HG03060 (cell line): ENCODE data around the gene NBEAL1.
A peak's percentile ranks its signal among the peaks of the same experiment; 100 is the strongest.
"Not testable (repeated sequence)": the region's sequence is repeated elsewhere in the genome, so short reads cannot be mapped to it uniquely, and the experiment has no call there.

Experiments used
- ATAC-seq: cut with Tn5 transposase; IDR thresholded peaks from one replicate; pipeline ENCODE4 v1.9.1; 2021; ENCODE audit warnings: low read depth, moderate number of reproducible peaks; ENCODE audit not compliant: unreplicated experiment

Gene NBEAL1

DNA sequence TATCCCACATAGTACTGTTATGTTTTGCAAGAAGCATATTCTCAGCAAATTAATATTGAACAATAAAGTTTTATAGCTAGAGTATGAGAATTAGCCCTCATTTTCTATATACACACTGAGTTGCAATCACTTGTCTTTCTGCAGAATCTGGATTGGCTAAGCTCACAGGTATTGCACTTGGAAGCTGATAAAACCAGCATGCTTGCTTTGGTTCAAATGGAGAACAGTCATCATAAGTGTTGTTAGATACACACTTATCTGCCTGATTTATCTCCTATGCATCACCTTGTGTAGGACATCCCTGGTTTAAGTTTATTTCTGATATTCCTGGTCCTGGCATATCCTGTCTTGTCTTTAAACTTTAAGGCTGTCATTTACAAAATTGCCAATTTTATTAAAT, 186.2 kb downstream of the NBEAL1 start:
- no peak for ATAC-seq

DNA sequence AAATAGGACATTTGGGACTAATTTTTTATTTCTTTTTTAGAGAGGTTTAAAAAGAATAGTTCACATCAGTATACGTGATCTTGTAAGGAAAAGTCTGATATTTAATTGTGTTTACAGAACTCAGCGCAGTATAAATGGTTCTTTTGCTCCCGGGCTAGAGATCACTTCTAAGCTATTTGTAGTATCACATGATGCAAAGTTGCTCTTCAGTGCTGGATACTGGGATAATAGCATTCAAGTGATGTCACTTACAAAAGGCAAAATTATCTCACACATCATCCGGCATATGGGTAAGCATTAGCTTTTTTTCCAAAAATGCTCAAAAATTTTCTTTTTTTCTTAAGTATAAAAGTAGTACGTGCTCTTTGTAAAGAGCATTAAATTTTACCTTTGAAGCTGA, 186.8 kb downstream of the NBEAL1 start:
- ATAC-seq: no peak

DNA sequence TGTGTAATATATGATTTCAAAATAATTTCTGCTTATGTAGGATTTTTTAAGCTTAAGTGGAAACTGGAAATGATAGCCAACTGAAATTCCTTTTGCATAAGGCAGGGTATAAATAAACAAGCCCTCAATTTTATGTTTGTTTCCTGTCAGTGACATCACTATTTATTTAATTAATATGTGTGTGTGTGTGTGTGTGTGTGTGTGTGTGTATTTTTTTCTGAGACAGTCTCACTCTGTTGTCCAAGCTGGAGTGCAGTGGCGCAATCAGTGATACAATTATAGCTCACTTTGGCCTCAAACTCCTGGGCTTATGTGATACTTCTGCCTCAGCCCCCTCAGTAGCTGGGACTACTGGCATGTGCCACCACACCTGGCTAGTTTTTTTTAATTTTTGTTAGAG, 194.9 kb downstream of the NBEAL1 start:
- no peak for ATAC-seq

DNA sequence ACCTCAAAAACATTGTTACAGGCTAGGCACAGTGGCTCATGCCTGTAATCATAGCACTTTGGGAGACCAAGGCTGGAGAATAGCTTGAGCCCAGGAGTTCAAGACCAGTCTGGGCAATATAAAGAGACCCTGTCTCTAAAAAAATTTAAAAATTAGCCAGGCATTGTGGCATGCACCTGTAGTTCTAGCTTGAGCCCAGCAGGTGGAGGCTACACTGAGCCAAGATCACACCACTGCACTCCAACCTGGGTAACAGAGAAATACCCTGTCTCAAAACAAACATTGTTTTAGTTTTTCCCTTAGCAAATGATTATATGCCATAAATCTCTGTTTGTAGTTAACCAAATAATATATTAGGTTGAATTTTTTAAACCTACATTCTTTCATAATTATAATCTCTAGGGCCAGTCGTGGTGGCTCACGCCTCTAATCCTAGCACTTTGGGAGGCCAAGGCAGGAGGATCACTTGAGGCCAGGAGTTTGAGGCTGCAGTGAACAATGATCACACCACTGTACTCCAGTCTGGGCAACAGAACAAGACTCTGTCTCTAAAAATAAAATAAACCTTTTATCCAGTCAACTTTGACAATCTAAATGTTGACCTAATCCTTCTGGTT, 210.9 kb downstream of the NBEAL1 start:
- no peak for ATAC-seq

DNA sequence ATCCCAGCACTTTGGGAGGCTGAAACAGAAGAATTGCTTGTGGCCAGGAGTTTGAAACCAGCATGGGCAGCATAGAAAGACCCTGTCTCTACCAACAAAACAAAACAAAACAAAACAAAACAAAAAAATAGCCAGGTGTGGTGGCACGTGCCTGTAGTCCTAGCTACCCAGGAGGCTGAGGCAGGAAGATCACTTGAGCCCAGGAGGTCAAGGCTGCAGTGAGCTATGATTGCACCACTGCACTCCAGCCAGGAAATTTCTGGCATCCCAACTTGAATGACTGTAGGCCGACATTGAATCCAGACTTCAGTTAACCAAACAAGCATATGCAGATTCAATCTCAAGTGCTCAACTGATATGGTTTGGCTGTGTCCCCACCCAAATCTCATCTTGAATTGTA, 215.0 kb downstream of the NBEAL1 start:
- not testable (repeated sequence) for ATAC-seq

DNA sequence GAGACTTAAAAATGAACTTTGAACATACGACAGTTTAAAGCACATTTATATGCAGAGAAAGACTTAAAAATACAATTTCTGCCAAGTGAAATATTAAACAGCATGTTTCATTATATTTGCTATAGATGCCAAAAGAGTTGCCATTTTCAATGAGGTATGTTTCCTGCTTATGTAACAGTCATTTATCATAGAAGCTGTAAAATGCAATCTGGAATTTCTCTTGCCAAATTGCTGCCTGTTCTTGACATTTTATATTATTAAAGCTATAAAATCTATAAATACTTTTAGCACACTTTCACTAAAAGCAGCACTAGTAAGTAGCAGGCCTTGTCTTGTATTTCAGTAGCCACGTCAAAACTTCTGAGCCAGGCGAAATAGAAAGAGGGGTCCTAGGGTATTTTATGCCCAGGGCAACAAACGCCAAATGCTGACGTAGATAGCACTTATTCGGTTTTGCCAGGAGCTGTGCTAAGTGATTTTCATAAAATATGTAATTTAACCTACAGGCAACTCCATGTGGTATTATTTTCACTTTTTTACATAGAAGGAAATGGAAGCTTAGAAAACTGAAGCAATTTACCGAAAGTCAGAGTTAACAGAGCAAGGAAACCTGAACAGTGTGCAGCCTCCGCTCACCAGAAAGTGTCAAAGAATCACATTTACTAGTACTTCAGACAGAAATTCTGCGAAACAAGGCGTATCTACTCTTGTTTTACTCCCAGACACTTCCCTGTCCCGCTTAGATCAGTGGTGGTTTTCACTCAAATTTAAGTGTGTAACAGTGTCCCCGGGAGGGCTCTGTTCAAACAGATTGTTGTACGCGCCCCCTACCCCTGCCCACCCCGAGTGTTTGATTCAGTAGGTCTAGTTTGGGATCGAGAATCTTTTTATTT, 222.9 kb downstream of the NBEAL1 start:
- no peak for ATAC-seq

DNA sequence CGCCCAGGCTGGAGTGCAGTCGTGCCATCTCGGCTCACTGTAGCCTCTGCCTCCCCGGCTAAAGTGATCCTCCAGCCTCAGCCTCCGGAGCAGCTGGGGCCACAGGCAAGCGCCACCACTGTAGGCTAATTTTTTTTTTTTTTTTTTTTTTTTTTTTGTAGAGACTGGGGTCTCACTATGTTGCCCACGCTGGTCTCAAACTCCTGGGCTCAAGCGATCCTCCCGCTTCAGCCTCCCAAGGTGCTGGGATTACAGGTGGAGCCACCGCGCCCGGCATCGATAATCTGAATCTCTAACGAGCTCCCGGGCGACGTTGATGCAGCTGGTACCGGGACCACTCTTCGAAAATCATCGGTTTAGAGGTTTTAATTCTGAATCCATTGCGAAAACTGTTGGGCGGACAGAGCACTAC, 223.6 kb downstream of the NBEAL1 start:
- no peak for ATAC-seq

DNA sequence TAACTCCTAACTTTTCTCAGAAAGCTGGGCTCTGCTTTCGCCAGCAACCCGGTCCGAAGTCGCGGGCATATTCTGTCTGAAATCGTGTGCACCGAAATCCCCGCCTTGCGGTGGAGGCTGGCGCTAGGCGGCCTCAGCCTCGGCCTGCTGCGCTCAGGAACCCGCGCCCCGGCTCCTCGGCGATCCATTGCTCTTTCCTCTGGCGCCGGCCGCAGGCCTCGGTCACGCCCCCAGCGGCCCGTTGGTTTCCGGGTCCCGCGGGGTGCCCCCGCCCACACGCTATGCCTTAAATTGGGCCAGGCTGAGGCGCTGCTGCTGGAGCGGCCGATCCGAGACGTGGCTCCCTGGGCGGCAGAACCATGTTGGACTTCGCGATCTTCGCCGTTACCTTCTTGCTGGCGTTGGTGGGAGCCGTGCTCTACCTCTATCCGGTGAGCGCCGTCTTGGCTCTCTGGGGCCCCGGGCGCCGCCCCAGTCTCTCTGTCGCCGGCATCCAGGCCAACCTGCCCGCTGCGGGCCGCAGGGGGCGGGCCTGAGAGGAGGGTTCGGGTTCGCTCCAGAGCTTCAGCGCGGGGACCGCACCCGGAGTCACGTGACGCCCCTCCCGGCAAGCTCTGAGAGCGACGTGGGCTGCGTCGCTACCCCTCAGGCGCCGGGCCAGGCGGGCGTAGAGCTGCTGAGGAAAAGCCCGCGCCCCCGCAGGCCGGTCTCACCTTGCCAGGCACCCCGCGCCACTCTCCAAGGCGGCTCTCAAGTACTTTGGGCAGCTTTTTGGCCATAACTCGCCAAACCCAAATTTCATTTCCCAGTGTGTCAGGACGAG, 224.2 kb downstream of the NBEAL1 start, which contains the start of gene CYP20A1:
Gene CYP20A1 (plus strand): TSS at position 315 of the 823 bp plus-strand sequence. CDS start 45 bp downstream, at position 360.
- ATAC-seq: peak; percentile 66

DNA sequence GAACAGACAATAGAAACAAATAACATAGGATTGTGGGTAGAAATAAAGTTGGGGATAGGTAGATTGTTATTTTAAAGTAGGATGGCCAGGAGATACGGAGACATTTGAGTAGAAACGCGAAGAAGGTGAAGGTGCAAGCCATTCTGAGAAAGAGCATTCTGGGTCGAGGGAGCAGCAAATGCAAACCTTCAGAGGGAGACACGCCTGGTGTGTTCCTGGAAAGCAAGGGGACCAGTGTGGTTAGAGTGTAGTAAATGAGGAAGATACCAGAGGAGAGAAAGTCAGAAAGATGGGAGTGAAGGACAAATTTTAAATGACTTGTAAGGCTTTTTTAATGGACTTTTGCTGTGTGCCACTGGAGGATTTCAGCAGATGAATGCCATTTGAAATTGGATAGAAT, 225.8 kb downstream of the NBEAL1 start:
- ATAC-seq: no peak

DNA sequence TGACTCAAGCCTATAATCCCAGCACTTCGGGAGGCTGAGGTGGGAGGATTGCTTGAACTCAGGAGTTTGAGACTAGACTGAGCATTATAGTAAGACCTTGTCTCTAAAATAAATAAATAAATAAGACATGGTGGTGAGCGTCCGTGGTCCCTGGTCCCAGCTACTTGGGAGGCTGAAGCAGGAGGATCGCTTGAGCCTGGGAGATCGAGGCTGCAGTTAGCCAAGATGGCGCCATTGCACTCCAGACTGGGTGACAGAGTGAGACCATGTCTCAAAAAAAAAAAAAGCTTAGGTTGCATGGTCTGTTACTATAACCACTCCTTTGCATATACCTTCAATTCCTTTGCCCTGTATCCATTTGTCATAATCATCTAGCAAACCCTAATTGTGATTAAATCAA, 227.8 kb downstream of the NBEAL1 start:
- ATAC-seq: no peak

DNA sequence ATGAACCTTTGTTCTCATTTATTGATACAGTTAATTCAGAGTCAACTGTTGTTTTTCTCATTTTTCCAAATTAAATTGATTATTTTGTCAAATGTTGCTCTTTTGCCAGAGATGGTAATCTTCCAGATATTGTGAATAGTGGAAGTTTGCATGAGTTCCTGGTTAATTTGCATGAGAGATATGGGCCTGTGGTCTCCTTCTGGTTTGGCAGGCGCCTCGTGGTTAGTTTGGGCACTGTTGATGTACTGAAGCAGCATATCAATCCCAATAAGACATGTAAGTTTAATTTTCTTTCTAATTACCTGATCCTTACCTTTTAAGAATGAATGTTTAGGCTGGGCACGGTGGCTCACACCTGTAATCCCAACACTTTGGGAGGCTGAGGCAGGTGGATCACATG, 232.0 kb downstream of the NBEAL1 start:
- ATAC-seq: no peak

DNA sequence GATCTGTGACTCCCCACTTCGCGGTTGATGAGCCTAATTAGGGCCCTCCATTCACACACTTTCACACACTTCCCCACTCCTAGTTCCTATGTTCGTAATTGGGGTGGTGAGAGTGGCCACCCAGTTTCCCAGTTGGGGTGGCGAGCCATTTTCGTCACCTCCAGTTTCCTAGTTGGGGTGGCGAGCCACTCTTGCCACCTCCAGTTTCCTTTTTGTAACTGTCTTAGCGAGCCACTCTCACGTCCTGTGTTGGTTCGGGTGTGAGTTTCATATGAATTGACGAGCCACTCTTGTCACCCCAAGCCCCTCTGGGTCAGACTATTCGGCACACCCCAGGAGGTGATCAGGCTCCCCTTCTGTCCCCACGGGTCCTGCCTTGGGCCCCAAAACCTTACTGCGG, 238.1 kb downstream of the NBEAL1 start:
- ATAC-seq: no peak

DNA sequence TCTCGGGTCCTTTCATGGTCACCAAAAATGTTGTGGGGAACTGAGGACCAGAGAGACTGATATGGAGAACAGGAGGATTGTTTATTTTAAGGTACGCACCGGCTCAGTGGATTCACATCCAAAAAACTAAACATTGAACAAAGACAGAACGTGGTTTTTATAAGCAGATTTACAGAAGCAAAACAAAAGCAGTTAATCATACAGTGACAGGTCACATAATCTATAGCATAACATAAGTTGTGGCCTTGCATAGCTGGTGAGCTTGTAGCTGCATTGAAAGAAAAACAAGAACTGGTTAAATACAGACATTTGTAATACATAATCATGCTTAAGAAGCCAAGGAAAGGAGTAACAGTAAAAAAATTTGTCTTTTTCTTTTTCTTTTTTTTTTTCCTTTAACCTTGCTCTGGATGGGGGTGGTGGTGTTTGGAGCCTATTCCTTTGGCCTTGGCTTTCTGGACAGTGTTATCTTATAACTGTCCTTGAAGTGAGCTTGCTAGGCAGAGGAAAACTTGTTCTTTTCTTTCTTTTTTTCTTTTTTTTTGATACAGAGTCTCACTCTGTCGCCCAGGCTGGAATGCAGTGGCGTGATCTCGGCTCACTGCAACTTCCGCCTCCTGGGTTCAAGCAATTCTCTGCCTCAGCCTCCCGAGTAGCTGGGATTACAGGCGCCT, 238.9 kb downstream of the NBEAL1 start:
- not testable (repeated sequence) for ATAC-seq

DNA sequence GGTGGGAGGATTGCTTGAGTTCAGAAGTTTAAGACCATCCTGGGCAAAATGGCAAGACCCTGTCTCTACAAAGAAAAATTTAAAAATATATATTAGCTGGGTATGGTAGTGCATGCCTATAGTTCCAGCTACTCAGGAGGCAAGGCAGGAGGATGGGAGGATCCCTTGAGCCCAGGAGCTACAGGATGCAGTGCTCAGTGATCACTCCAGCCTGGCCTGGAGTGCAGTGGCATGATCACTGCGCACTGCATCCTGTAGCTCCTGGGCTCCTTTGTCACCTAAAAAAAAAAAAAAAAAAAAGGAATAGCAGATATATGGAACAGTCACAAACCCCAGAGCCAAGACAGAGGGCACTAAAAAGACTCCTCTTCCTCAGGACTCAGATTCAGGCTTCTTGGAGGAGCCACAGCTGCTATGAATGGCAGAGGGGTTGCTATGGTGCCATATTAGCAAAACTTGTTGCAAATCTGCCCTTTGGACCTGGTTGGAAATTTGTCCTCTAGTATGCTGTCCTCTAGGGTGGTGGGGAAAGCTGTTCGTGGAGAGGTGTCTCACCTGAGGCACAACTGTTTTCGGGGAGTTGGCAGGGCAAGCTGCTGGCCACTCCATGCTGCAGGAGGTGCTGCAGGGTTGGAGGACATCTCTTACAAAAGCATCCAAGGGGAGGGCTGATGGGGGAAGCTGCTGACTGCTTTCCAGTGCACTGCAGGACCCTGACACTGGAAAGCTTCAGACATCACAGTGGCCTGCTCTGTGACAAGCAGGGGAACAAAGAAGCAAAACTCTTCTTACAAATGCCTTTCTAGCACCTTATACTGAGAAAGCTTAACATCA, 246.9 kb downstream of the NBEAL1 start:
- ATAC-seq: no peak
